Right forelimb (tissue), 1 donor: Measurements from ENCODE around the gene TREH.

Source experiments
- DNase-seq: peaks from one replicate; pipeline ENCODE4 v3.0.0-alpha.2; 2018

The TREH gene

DNA sequence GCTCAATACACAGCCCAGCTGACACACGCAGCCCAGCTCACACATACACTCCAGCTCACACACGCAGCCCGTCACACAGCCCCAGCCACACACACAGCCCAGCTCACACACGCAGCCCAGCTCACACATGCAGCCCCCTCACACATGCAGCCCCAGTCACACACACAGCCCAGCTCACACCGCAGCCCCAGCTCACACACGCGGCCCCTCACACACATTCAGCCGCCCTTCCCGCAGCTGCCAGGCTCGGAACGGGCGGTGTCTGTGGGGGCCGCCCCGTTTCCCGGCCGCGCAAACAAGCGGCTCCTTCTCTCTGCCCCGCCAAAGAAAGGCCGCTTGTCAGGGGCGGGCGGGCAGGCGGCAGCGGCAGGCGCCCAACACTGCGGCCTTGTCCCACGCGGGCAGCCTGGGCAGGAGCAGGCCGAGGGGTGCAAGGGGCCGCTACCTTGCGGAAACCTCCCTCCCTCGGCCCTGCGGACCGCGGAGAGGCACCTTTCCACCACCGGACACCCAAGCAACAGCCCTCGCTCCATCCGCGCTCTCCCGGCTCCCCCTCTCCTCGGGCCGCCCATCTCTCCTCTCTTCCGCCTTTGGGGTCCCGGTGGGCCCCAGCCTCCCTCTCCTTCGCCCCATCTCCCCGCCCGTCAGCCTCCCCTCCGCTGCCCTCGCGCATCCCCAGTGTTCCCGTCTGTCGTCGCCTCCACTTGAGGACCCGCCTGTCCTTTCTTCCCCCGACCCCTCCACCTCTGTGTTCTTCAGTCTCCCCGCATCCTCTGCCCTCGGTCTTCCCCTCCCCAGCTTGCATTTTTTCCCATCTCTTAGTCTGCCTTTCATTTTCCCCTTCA, 69.8 kb downstream of the TREH start:
- DNase-seq, result peak; percentile 76

DNA sequence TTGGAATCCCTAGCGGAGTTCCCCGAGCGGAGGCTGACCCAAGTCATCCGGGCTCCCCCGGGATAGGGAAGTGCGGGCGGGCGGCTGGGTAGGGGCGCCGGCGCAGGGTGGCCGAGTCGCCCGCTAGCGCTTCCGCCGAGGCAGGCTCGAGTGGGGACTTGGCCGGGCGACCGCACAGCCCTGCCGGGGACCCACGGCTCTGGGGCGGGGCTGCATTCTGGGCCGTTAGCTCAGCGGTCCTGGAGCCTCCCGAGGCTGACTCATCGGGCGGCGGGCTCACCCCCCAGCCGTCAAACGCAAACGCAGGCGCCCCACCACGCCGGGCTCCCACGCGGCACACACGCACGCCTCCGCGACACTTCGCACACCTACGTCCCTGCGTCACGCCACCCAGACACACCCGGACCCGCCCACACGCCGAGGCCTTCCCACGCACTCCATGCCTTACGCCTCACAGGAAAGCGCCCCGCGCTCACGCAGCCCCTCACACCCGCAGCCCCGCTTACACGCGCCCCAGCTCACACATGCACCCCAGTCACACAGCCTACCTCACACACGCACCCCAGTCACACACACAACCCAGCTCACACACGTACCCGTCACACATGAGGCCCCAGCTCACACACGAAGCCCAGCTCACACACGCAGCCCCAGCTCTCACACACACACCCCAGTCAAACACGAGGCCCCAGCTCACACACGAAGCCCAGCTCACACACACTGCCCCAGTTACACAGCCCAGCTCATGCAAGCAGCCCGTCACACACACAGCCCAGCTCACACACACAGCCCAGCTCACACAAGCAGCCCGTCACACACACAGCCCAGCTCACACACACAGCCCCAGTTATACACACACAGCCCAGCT, 70.9 kb downstream of the TREH start:
- peak; percentile 76 for DNase-seq

DNA sequence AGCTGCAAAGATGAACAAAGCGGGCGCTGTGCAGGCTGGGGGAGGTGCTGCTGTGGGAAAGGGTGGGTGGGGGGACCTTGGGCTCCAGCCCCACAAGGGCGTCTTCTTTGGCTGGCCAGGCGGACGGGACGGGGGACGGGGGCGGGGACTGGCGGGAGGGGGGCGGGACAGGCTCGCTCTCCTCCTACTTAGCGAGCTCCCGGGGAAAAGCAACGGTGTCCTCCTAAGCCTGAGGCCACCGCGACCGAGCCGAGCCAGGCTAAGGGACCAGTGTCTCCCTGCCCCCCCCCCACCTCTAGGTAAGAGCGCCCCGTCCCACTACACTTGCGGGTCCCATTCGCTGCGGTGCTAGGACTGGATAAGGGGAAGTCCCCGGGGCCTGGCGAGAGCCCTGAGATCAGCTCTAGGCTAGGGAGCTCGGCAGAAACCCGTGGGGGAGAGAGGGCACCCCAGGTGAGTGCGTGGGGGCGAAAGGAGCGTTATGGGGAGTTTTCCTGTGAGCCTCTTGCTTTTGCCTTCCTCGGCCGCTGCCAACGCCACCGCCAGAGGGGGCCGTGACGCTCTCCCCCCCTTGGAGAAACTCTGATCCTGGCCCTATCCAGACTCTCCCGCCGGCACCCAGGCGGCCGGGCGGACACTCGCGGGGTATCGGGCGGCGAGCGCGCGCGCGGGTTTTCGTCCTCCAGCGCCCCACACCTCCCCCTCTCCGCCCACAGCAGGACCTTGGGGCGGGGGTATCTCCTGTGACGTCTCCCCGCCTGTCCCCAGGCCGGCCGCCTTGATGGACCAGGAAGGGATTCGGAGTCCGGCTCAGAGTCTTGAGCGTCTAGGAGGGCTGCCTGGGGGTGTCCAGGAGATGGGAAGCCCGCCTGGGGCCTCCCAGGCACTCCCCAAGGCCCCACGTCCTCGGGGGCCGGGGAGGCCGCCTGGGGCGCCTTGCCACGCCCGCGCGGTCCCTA, 71.8 kb downstream of the TREH start, which contains the start of gene PHLDB1:
Gene PHLDB1 (plus strand): TSS at position 215 of the 959 bp plus-strand sequence. CDS start 6,222 bp downstream, outside the sequence.
- DNase-seq, result peak; percentile 89
